Panc1 (cell line): ENCODE data around the gene SERTAD3. TPM values are rescaled to one million over a fixed set of nuclear protein-coding genes. Genes with fewer than 3 reads are reported as not detected.
"Not testable (repeated sequence)": the region's sequence is repeated elsewhere in the genome, so short reads cannot be mapped to it uniquely, and the experiment has no call there.

Source experiments
- ATAC-seq: fragments of 200-7000 bp; cut with Tn5 transposase; 2 replicates; pipeline ENCODE4 v1.9.1; 2020; ENCODE audit warnings: mild to moderate bottlenecking, moderate library complexity
- BruUV-seq: library from RNA; stranded (reverse); fragments of 400-500 nt; replicated peaks from 2 replicates; lab custom pipeline; 2021; lab: Mats Ljungman, UMichigan
- CTCF ChIA-PET: fragments of 300-600 bp; sonication (Branson Sonifier 250); formaldehyde crosslinking; loops from one replicate; lab custom pipeline; 2022; ENCODE audit warnings: antibody characterized with exemption; lab: Charles Lee
- POLR2A ChIA-PET: fragments of 300-600 bp; sonication (Branson Sonifier 250); formaldehyde crosslinking; loops from one replicate; lab custom pipeline; 2022; ENCODE audit warnings: antibody characterized with exemption; lab: Charles Lee
- DNase-seq: peaks from one replicate; pipeline ENCODE4 v3.0.0-alpha.2; 2010; ENCODE audit warnings: low read depth, low spot score
- H3K27ac ChIP-seq: 2 replicates; pipeline ENCODE4 v1.5.1; 2011; ENCODE audit warnings: mild to moderate bottlenecking, low read length, inconsistent platforms
- H3K27me3 ChIP-seq: fragments of 200-500 bp; sonication (Bioruptor generic); 2 replicates; pipeline ENCODE4 v1.6.0; 2014; ENCODE audit warnings: low read length, inconsistent platforms; ENCODE audit not compliant: control insufficient read depth, insufficient read depth
- H3K36me3 ChIP-seq: fragments of 200-500 bp; sonication (Bioruptor generic); 2 replicates; pipeline ENCODE4 v1.5.1; 2014; ENCODE audit warnings: inconsistent platforms, mild to moderate bottlenecking, low read length, moderate library complexity; ENCODE audit not compliant: control insufficient read depth, insufficient read depth
- H3K4me1 ChIP-seq: 2 replicates; pipeline ENCODE4 v1.5.1; 2011; ENCODE audit warnings: inconsistent platforms, mild to moderate bottlenecking, low read length, moderate library complexity; ENCODE audit not compliant: control insufficient read depth, insufficient read depth
- H3K4me3 ChIP-seq, 2 experiments: 2 replicates each; pipeline ENCODE4 v1.5.1; 2011 to 2012; ENCODE audit warnings: low read depth in 2 of 2, low read length in 2 of 2, mild to moderate bottlenecking in 2 of 2, inconsistent platforms in 1 of 2, moderate library complexity in 1 of 2
- H3K9me3 ChIP-seq: fragments of 200-500 bp; sonication (Bioruptor generic); 2 replicates; pipeline ENCODE4 v1.5.1; 2014; ENCODE audit warnings: low read depth, mild to moderate bottlenecking, inconsistent platforms, low read length, moderate library complexity; ENCODE audit not compliant: control insufficient read depth, insufficient read depth
- POLR2AphosphoS5 ChIP-seq: IDR thresholded peaks from 2 replicates; pipeline ENCODE4 v1.6.1; 2012; ENCODE audit warnings: mild to moderate bottlenecking, low read depth, low read length, moderate library complexity
- SIN3A ChIP-seq: IDR thresholded peaks from 2 replicates; pipeline ENCODE4 v1.6.1; 2012; ENCODE audit warnings: low read depth, mild to moderate bottlenecking, low read length, moderate library complexity, borderline replicate concordance; ENCODE audit not compliant: insufficient read depth
- TCF7L2 ChIP-seq: IDR thresholded peaks from 2 replicates; pipeline ENCODE4 v1.6.1; 2011; ENCODE audit warnings: mild to moderate bottlenecking, low read depth, low read length, inconsistent platforms
- in situ Hi-C: cut with HindIII; loops from 2 replicates; pipeline ENCODE4 v1.10.0; 2016; ENCODE audit warnings: low sequenced_read_pairs, low pct_unique_long_range_greater_than_20kb
- intact Hi-C: fragments of 100-400 bp; cut with micrococcal nuclease; formaldehyde crosslinking; loops from one replicate; pipeline ENCODE4 v1.10.0; 2022; ENCODE audit not compliant: unreplicated experiment
- total RNA-seq: library from RNA; stranded (reverse); gene quantifications from one replicate; pipeline ENCODE4 v1.2.1, GENCODE V29; 2021; ENCODE audit not compliant: unreplicated experiment
- TF ChIP-seq, protein P1 (sequence below): fragments of 450-650 bp; IDR thresholded peaks from 2 replicates; pipeline ENCODE4 v1.5.1; 2017; ENCODE audit warnings: mild to moderate bottlenecking
- TF ChIP-seq, protein P2 (sequence below), 2 experiments: IDR thresholded peaks; 2 replicates each; pipeline ENCODE4 v1.6.1; 2011 to 2012; ENCODE audit warnings: low read depth in 2 of 2, control low read depth in 1 of 2, low read length in 1 of 2, mild to moderate bottlenecking in 1 of 2, moderate library complexity in 1 of 2; ENCODE audit not compliant: insufficient read depth in 1 of 2

Gene SERTAD3
- total RNA-seq, 1 experiment from 2014 or later: 35.7 TPM

DNA sequence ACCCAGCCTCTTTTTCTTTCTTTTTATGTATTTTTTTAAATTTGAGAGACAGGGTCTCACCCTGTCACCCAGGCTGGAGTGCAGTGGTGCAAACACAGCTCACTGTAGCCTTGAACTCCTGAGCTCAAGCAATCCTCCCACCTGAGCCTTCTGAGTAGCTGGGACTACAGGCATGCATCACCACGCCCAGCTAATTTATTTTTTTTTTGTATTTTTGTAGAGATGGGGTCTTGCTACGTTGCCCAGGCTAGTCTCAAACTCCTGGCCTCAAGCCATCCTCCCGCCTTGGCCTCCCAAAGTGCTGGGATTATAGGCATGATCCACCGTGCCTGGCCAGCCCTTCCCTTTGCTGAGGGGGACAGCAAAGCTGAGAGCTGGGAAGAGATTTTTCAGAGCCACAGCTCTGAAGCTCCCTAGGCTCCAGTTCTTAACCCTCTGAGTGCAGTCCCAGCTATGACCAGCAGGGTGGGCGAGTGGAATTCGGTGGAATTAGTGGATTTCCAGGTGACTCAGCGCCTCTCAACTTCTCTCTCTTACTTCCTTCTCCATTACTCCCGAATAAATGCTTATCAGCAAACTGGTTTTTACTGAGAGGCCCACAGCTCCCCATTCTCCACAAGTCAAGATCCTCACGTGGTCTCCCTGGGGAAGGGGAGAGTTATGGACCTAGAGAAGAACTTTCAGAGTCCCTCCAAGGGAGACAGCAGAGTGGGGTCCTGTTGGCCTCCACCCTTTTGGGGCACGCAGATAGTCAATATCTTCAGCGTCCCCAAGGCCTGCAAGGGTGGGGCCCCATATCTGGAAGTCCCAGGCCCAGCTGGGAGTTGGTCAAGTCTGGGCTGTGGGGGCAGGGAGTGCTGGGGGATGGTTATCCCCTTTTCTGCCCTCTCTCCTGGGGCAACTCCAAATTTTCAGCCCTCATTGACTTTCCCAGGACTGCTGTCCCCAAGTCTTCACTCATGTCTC, 20.2 kb upstream of the SERTAD3 start:
- POLR2A ChIA-PET: interaction anchor here (0.5 to 0.6 kb wide), 3 partner anchors 29 to 47 kb away, joined by 3 to 16 read pairs (median 14); no protein-coding TSS in a partner anchor
- Histone ChIP-seq H3K9me3 (no peaks in the 10 kb centered on the region), H3K27me3 (no peaks in the 10 kb centered on the region), H3K4me1 (peaks cover 10% of the 10 kb centered on the region; the same call in 1 of the 2 replicates), H3K4me3 (peak overlapping the region; percentile 68 to 82), H3K36me3 (no peaks in the 10 kb centered on the region; the same call in 1 of the 2 replicates), H3K27ac (peak overlapping the region; percentile 82)
- TF ChIP-seq, protein P1, sequence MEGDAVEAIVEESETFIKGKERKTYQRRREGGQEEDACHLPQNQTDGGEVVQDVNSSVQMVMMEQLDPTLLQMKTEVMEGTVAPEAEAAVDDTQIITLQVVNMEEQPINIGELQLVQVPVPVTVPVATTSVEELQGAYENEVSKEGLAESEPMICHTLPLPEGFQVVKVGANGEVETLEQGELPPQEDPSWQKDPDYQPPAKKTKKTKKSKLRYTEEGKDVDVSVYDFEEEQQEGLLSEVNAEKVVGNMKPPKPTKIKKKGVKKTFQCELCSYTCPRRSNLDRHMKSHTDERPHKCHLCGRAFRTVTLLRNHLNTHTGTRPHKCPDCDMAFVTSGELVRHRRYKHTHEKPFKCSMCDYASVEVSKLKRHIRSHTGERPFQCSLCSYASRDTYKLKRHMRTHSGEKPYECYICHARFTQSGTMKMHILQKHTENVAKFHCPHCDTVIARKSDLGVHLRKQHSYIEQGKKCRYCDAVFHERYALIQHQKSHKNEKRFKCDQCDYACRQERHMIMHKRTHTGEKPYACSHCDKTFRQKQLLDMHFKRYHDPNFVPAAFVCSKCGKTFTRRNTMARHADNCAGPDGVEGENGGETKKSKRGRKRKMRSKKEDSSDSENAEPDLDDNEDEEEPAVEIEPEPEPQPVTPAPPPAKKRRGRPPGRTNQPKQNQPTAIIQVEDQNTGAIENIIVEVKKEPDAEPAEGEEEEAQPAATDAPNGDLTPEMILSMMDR: peak; percentile 87
- TF ChIP-seq TCF7L2: no peak
- intact Hi-C loops: no loop called here
- DNase-seq (peak; percentile 57), ATAC-seq (peak; percentile 43)
- in situ Hi-C loops: no loop called here
- CTCF ChIA-PET: interaction anchor here (0.6 to 1.5 kb wide), 11 partner anchors 22 to 170 kb away, joined by 3 to 10 read pairs (median 4); no protein-coding TSS in a partner anchor
- TSS peak; percentile 88 for BruUV-seq

DNA sequence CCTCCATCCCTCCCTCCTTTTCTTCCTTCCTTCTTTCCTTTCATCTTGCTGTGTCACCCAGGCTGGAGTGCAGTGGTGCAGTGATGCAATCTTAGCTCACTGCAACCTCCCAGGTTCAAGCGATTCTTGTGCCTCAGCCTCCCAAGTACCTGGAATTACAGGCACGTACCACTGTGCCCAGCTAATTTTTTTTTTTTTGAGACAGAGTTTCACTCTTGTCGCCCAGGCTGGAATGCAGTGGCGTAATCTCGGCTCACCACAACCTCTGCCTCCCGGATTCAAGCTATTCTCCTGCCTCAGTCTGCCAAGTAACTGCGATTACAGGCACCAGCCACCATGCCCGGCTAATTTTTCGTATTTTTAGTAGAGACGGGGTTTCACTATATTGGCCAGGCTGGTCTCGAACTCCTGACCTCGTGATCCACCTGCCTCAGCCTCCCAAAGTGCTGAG, 19.5 kb upstream of the SERTAD3 start:
- H3K27me3 ChIP-seq, in situ Hi-C loops, H3K9me3 ChIP-seq, ATAC-seq, BruUV-seq, DNase-seq, H3K36me3 ChIP-seq, intact Hi-C loops, H3K4me3 ChIP-seq, H3K27ac ChIP-seq: not testable (repeated sequence)
- POLR2A ChIA-PET: interaction anchor here (0.5 to 0.6 kb wide), 2 partner anchors 28 to 30 kb away, joined by 14 to 16 read pairs; no protein-coding TSS in a partner anchor
- CTCF ChIA-PET: interaction anchor here (0.6 to 1.5 kb wide), 9 partner anchors 23 to 171 kb away, joined by 3 to 10 read pairs (median 4); no protein-coding TSS in a partner anchor
- H3K4me1 ChIP-seq: peaks cover 10% of the 10 kb centered on the region; the same call in 1 of the 2 replicates

DNA sequence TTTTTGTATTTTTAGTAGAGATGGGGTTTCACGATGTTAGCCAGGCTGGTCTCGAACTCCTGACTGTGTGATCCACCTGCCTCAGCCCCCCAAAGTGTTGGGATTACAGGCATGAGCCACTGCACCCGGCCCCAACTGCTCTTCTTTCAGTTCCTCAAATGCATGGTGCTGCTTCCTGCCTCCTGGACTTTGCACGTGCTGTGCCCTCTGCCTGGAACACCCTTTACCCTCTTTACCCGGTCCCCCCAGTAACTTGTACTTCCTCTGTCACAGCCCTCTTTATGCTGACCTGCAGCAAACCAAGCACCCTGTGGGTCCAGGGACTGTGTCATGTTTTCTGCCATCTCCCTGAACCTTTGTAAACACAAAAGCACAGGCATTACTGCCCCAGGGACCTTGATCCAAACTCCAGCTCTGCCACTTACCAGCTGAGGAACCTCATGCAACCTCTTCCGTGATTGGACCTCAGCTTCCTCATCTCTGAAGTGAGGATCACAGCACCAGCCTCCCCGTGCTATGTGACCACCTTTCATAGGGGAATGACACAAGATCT, 17.6 kb upstream of the SERTAD3 start:
- intact Hi-C loops: no loop called here
- DNase-seq (no peak), ATAC-seq (no peak)
- Histone ChIP-seq H3K9me3 (no peaks in the 10 kb centered on the region), H3K36me3 (no peaks in the 10 kb centered on the region; the same call in 1 of the 2 replicates), H3K27ac (no peak overlapping the region), H3K4me3 (no peak overlapping the region), H3K27me3 (no peaks in the 10 kb centered on the region), H3K4me1 (peaks cover 10% of the 10 kb centered on the region; the same call in 1 of the 2 replicates)
- POLR2A ChIA-PET: no interaction called here
- BruUV-seq: no TSS peak
- CTCF ChIA-PET: no interaction called here
- in situ Hi-C loops: no loop called here
- TF ChIP-seq, protein P2, sequence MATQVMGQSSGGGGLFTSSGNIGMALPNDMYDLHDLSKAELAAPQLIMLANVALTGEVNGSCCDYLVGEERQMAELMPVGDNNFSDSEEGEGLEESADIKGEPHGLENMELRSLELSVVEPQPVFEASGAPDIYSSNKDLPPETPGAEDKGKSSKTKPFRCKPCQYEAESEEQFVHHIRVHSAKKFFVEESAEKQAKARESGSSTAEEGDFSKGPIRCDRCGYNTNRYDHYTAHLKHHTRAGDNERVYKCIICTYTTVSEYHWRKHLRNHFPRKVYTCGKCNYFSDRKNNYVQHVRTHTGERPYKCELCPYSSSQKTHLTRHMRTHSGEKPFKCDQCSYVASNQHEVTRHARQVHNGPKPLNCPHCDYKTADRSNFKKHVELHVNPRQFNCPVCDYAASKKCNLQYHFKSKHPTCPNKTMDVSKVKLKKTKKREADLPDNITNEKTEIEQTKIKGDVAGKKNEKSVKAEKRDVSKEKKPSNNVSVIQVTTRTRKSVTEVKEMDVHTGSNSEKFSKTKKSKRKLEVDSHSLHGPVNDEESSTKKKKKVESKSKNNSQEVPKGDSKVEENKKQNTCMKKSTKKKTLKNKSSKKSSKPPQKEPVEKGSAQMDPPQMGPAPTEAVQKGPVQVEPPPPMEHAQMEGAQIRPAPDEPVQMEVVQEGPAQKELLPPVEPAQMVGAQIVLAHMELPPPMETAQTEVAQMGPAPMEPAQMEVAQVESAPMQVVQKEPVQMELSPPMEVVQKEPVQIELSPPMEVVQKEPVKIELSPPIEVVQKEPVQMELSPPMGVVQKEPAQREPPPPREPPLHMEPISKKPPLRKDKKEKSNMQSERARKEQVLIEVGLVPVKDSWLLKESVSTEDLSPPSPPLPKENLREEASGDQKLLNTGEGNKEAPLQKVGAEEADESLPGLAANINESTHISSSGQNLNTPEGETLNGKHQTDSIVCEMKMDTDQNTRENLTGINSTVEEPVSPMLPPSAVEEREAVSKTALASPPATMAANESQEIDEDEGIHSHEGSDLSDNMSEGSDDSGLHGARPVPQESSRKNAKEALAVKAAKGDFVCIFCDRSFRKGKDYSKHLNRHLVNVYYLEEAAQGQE (IDR thresholded peaks at IDR 0.05; ENCODE audit: insufficient read depth in 1 of 2, low read depth in 2 of 2, low read length in 1 of 2): no peak
- TF ChIP-seq SIN3A (no peak), TCF7L2 (no peak), POLR2AphosphoS5 (no peak)
- TF ChIP-seq, protein P1: no peak
